Measurements from ENCODE around the gene RASD1. TPM values are rescaled to one million over a fixed set of nuclear protein-coding genes. Genes with fewer than 3 reads are reported as not detected.

Gene RASD1
- total RNA-seq, 1 experiment from 2014 or later, result 5.7 TPM

DNA sequence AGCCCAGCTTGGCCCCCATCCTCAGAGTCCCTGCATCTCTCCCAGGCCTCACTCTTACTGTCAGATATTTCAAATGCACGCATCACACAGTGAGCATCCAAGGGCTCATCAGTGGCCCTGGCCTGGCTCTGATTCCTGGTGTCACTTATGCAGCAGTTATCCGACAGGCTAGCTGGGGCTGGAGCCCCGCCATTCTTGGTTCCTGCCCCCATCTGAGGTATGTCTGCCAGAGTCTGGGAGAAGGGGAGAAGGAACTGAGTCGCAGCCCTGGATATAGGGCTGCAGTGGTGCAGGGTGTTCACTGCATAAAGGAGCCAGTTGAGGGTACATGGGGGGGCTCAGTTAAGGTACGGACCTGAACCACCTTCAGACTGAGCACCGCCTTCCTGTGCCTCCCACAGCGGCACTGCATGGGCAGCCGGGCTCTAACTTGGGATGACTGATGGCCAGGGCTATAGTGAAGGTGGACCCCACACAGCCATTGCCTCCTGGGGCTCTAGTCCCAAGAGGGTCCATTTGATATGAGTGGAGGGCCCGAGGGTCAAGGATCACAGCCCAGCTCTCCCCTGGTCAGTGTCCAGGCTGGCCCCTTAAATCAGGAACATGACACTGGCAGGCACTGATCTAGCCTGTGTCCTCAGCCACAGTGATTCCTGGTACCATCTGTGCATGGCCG lies 1.8 kb upstream of the RASD1 start:
- Histone ChIP-seq H2BK120ac (ENCODE audit: low read depth, low read length, poor library complexity, severe bottlenecking) (no peak overlapping the region), H2AK5ac (ENCODE audit: insufficient read length, low read length) (no peak overlapping the region), H3K18ac (ENCODE audit: insufficient read length, low read depth, low read length) (no peak overlapping the region), H3K4me2 (ENCODE audit: insufficient read depth, insufficient read length, low read length) (no peak overlapping the region), H2BK12ac (ENCODE audit: insufficient read length, low read depth, low read length) (no peak overlapping the region), H2BK20ac (ENCODE audit: low read depth, low read length, poor library complexity, severe bottlenecking) (no peak overlapping the region), H3K9ac (ENCODE audit: extremely low read depth, insufficient read length, low read length) (no peak overlapping the region), H3K9me3 (ENCODE audit: control insufficient read depth, low read depth, low read length) (no peaks in the 10 kb centered on the region), H3K4me1 (ENCODE audit: insufficient read depth, low read length) (peaks cover 3% of the 10 kb centered on the region; the same call in 1 of the 2 replicates), H3K56ac (ENCODE audit: insufficient read length, low read depth, low read length) (no peak overlapping the region), H3K27ac (ENCODE audit: insufficient read length, low read depth, low read length) (no peak overlapping the region), H4K20me1 (ENCODE audit: control insufficient read depth, insufficient read depth, insufficient read length) (no peaks in the 10 kb centered on the region), H2BK15ac (ENCODE audit: low read depth, low read length) (no peak overlapping the region), H2AFZ (ENCODE audit: low read length) (no peak overlapping the region), H3K23me2 (ENCODE audit: insufficient read length, low read depth, low read length, poor library complexity, severe bottlenecking) (peaks cover 21% of the 10 kb centered on the region), H4K8ac (replicated peaks; ENCODE audit: insufficient read length, low read depth, low read length) (no peak overlapping the region), H2BK5ac (ENCODE audit: insufficient read length, low read length) (no peak overlapping the region), H3K79me1 (ENCODE audit: insufficient read depth, low read depth, low read length, poor library complexity, severe bottlenecking) (no peaks in the 10 kb centered on the region), H3K14ac (ENCODE audit: insufficient read depth, low read length) (no peak overlapping the region), H3K27me3 (ENCODE audit: insufficient read depth, low read length) (peaks cover 8% of the 10 kb centered on the region; the same call in 1 of the 2 replicates), H4K5ac (ENCODE audit: insufficient read length, low read depth, low read length) (no peak overlapping the region), H3K23ac (ENCODE audit: insufficient read length, low read depth, low read length) (no peak overlapping the region), H3T11ph (ENCODE audit: low read length) (no peak overlapping the region), H4K91ac (ENCODE audit: insufficient read length, low read depth, low read length) (no peak overlapping the region), H3K4ac (ENCODE audit: low read depth, low read length) (no peak overlapping the region), H3K79me2 (ENCODE audit: insufficient read depth, low read length) (no peaks in the 10 kb centered on the region)
- no peak overlapping the region for H3K27ac Mint-ChIP-seq
- TF ChIP-seq, protein P1, sequence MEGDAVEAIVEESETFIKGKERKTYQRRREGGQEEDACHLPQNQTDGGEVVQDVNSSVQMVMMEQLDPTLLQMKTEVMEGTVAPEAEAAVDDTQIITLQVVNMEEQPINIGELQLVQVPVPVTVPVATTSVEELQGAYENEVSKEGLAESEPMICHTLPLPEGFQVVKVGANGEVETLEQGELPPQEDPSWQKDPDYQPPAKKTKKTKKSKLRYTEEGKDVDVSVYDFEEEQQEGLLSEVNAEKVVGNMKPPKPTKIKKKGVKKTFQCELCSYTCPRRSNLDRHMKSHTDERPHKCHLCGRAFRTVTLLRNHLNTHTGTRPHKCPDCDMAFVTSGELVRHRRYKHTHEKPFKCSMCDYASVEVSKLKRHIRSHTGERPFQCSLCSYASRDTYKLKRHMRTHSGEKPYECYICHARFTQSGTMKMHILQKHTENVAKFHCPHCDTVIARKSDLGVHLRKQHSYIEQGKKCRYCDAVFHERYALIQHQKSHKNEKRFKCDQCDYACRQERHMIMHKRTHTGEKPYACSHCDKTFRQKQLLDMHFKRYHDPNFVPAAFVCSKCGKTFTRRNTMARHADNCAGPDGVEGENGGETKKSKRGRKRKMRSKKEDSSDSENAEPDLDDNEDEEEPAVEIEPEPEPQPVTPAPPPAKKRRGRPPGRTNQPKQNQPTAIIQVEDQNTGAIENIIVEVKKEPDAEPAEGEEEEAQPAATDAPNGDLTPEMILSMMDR (conservative IDR thresholded peaks at IDR 0.05), result no peak
- peak; percentile 23 for DNase-seq
- H3K4me3 Mint-ChIP-seq, result 0 out of 5 replicates have a peak overlapping the region, but pooled peaks of 1 of the 2 experiments have one; percentile 32
- H3K9me3 Mint-ChIP-seq, result no peaks in the 10 kb centered on the region; a peak in 1 of 5 replicates
- H3K27me3 Mint-ChIP-seq (ENCODE audit: low read depth), result peaks cover 47% of the 10 kb centered on the region
- H3K36me3 Mint-ChIP-seq (ENCODE audit: insufficient read depth in 1 of 3, low read depth in 3 of 3), result no peaks in the 10 kb centered on the region; a peak in 2 of 7 replicates
- WGBS (ENCODE audit: extremely low coverage, insufficient read length, low lambda C conversion rate), result no CpG with 5 or more reads among the region's 10 CpGs
- peaks cover 26 to 27% of the 10 kb centered on the region in 2 experiments for H3K4me1 Mint-ChIP-seq
